ENCODE measurements around the gene C3. TPM values are rescaled to one million over a fixed set of nuclear protein-coding genes. Genes with fewer than 3 reads are reported as not detected.

C3 gene
- total RNA-seq, 1 experiment from 2014 or later = 7.0 TPM

GRCh38 chr19:6686628-6686975 is 33.8 kb downstream of the C3 start:
- Histone ChIP-seq H3K27ac (ENCODE audit: low read depth, low read length) (no peak overlapping the region), H3K9me3 (ENCODE audit: control insufficient read depth in 1 of 2, insufficient read depth in 1 of 2, low read depth in 1 of 2, low read length in 2 of 2) (no peaks in the 10 kb centered on the region), H3K79me2 (ENCODE audit: insufficient read depth, low read length) (no peaks in the 10 kb centered on the region), H3K4me2 (ENCODE audit: low read length) (no peak overlapping the region), H3K36me3 (ENCODE audit: control insufficient read depth in 1 of 2, insufficient read depth in 2 of 2, low read length in 2 of 2) (no peaks in the 10 kb centered on the region), H4K20me1 (ENCODE audit: insufficient read depth) (no peaks in the 10 kb centered on the region), H3K9me2 (ENCODE audit: insufficient read depth) (no peaks in the 10 kb centered on the region), H2AFZ (ENCODE audit: low read depth, low read length, poor library complexity, severe bottlenecking) (no peak overlapping the region), H3K27me3 (ENCODE audit: insufficient read depth, low read length) (no peaks in the 10 kb centered on the region), H3K9ac (ENCODE audit: low read length) (no peak overlapping the region), H3K4me3 (replicated peaks in 1 of 2; ENCODE audit: low read depth in 1 of 2, low read length in 2 of 2) (no peak overlapping the region), H3K4me1 (ENCODE audit: control insufficient read depth in 1 of 2, insufficient read depth in 2 of 2, low read length in 2 of 2) (peaks cover 5 to 17% of the 10 kb centered on the region in 2 experiments)
- BruUV-seq (replicated peaks) = no TSS peak
- DNase-seq (ENCODE audit: low read depth, low spot score) (no peak), ATAC-seq (no peak)
- intact Hi-C loops (cut with micrococcal nuclease) = no loop called here
- ChIA-PET CTCF (no interaction called here), RAD21 (ENCODE audit: low non-redundant PET in 1 of 2, low total read pairs in 2 of 2, uncharacterized antibody in 2 of 2, unreplicated experiment in 2 of 2) (no interaction called here), POLR2A (no interaction called here)
- TF ChIP-seq RAD21 (IDR thresholded peaks at IDR 0.05; ENCODE audit: low read depth) = no peak
- TF ChIP-seq SP1 (IDR thresholded peaks at IDR 0.05; ENCODE audit: low read depth) = no peak
- no peak for TF ChIP-seq ZNF274 (IDR thresholded peaks at IDR 0.05; ENCODE audit: low read depth, low read length)
- no peak for TF ChIP-seq SIN3A (IDR thresholded peaks at IDR 0.05; ENCODE audit: low read depth)
- TF ChIP-seq CBX3 (IDR thresholded peaks at IDR 0.05; ENCODE audit: low read depth) = no peak
- no peak for TF ChIP-seq SRF (IDR thresholded peaks at IDR 0.05; ENCODE audit: low read depth)
- no peak for TF ChIP-seq FOSL1 (IDR thresholded peaks at IDR 0.05; ENCODE audit: low read depth)
- TF ChIP-seq ZFX (IDR thresholded peaks at IDR 0.05) = no peak
- no peak for TF ChIP-seq EZH2phosphoT487 (IDR thresholded peaks at IDR 0.05; ENCODE audit: borderline replicate concordance)
- no peak for TF ChIP-seq ELF1 (IDR thresholded peaks at IDR 0.05; ENCODE audit: borderline replicate concordance, low read depth)

- no peaks in the 10 kb centered on the region for H3K36me3 ChIP-seq (ENCODE audit: control insufficient read depth in 1 of 2, insufficient read depth in 2 of 2, low read length in 2 of 2)
- no peak overlapping the region for H3K9ac ChIP-seq (ENCODE audit: low read length)
- H3K4me2 ChIP-seq (ENCODE audit: low read length) = no peak overlapping the region
- no TSS peak for BruUV-seq (replicated peaks)
- no peaks in the 10 kb centered on the region for H3K27me3 ChIP-seq (ENCODE audit: insufficient read depth, low read length)
- no peak overlapping the region for H3K4me3 ChIP-seq (replicated peaks in 1 of 2; ENCODE audit: low read depth in 1 of 2, low read length in 2 of 2)
- POLR2A ChIA-PET = no interaction called here
- H3K9me3 ChIP-seq (ENCODE audit: control insufficient read depth in 1 of 2, insufficient read depth in 1 of 2, low read depth in 1 of 2, low read length in 2 of 2) = no peaks in the 10 kb centered on the region
- H4K20me1 ChIP-seq (ENCODE audit: insufficient read depth) = no peaks in the 10 kb centered on the region
- DNase-seq (ENCODE audit: low read depth, low spot score) = no peak
- H2AFZ ChIP-seq (ENCODE audit: low read depth, low read length, poor library complexity, severe bottlenecking) = no peak overlapping the region
- no peak overlapping the region for H3K27ac ChIP-seq (ENCODE audit: low read depth, low read length)
- H3K9me2 ChIP-seq (ENCODE audit: insufficient read depth) = no peaks in the 10 kb centered on the region
- ATAC-seq = no peak
- RAD21 ChIA-PET (ENCODE audit: low non-redundant PET in 1 of 2, low total read pairs in 2 of 2, uncharacterized antibody in 2 of 2, unreplicated experiment in 2 of 2) = no interaction called here
- intact Hi-C loops (cut with micrococcal nuclease) = no loop called here
- CTCF ChIA-PET = no interaction called here
- no peaks in the 10 kb centered on the region for H3K79me2 ChIP-seq (ENCODE audit: insufficient read depth, low read length)
- peaks cover 5 to 17% of the 10 kb centered on the region in 2 experiments for H3K4me1 ChIP-seq (ENCODE audit: control insufficient read depth in 1 of 2, insufficient read depth in 2 of 2, low read length in 2 of 2)
- TF ChIP-seq SP1 (IDR thresholded peaks at IDR 0.05; ENCODE audit: low read depth) (no peak), CEBPB (IDR thresholded peaks at IDR 0.05; ENCODE audit: low read depth) (no peak)
Measured at GRCh38 chr19:6685962-6686627, 34.4 kb downstream of the C3 start.
